IMR-90 (cell line): ENCODE data around the gene GALNT16. TPM values are rescaled to one million over a fixed set of nuclear protein-coding genes. Genes with fewer than 3 reads are reported as not detected.

Experiments used
- ATAC-seq: fragments of 200-7000 bp; cut with Tn5 transposase; 2 replicates; pipeline ENCODE4 v1.9.1; 2020; ENCODE audit warnings: low read depth, mild to moderate bottlenecking, moderate library complexity
- BruUV-seq: library from RNA; stranded (reverse); fragments of 400-500 nt; replicated peaks from 2 replicates; lab custom pipeline; 2021; lab: Mats Ljungman, UMichigan
- CTCF ChIA-PET: fragments of 300-600 bp; formaldehyde crosslinking; extraction: SDS; loops from one replicate; lab custom pipeline; 2021; ENCODE audit warnings: antibody characterized with exemption; lab: Yijun Ruan, JAX
- POLR2A ChIA-PET: fragments of 300-600 bp; sonication (Branson Sonifier 250); formaldehyde crosslinking; loops from one replicate; lab custom pipeline; 2022; ENCODE audit warnings: antibody characterized with exemption; ENCODE audit not compliant: unreplicated experiment; lab: Charles Lee
- DNase-seq: peaks from one replicate; pipeline ENCODE4 v3.0.0; 2013
- H2AFZ ChIP-seq: replicated peaks from 2 replicates; pipeline ENCODE3; 2013; ENCODE audit warnings: low read length, mild to moderate bottlenecking; ENCODE audit not compliant: poor library complexity
- H2AK5ac ChIP-seq: 2 replicates; pipeline ENCODE4 v1.6.1; 2013; ENCODE audit warnings: low read depth, low read length, inconsistent platforms
- H2AK9ac ChIP-seq: replicated peaks from 2 replicates; pipeline ENCODE3; 2013; ENCODE audit warnings: mild to moderate bottlenecking, low read depth, low read length, moderate library complexity; ENCODE audit not compliant: poor library complexity
- H2BK120ac ChIP-seq: 2 replicates; pipeline ENCODE4 v1.6.1; 2013; ENCODE audit warnings: low read depth, low read length, inconsistent platforms
- H2BK15ac ChIP-seq: 3 replicates; pipeline ENCODE4 v1.6.1; 2013; ENCODE audit warnings: low read depth, low read length, inconsistent platforms
- H2BK20ac ChIP-seq: 2 replicates; pipeline ENCODE4 v1.6.1; 2013; ENCODE audit warnings: low read depth, mild to moderate bottlenecking, inconsistent platforms, low read length, moderate library complexity
- H2BK5ac ChIP-seq: 2 replicates; pipeline ENCODE4 v1.6.1; 2013; ENCODE audit warnings: mild to moderate bottlenecking, low read depth, low read length, inconsistent platforms; ENCODE audit not compliant: poor library complexity, severe bottlenecking
- H3K14ac ChIP-seq: replicated peaks from 2 replicates; pipeline ENCODE4 v1.6.1; 2013; ENCODE audit warnings: low read depth, low read length, inconsistent platforms
- H3K18ac ChIP-seq: 2 replicates; pipeline ENCODE4 v1.6.1; 2013; ENCODE audit warnings: low read depth, low read length, control low read depth
- H3K23ac ChIP-seq: 2 replicates; pipeline ENCODE4 v1.6.1; 2013; ENCODE audit warnings: low read depth, low read length, inconsistent platforms
- H3K27ac ChIP-seq: 2 replicates; pipeline ENCODE4 v1.5.1; 2013; ENCODE audit warnings: mild to moderate bottlenecking, control low read depth, low read length; ENCODE audit not compliant: insufficient read depth
- H3K27me3 ChIP-seq: 2 replicates; pipeline ENCODE4 v1.6.1; 2013; ENCODE audit warnings: low read length; ENCODE audit not compliant: control insufficient read depth, insufficient read depth
- H3K36me3 ChIP-seq: 2 replicates; pipeline ENCODE4 v1.6.1; 2013; ENCODE audit warnings: low read length, mixed read lengths; ENCODE audit not compliant: control insufficient read depth, insufficient read depth
- H3K4ac ChIP-seq: 2 replicates; pipeline ENCODE4 v1.6.1; 2013; ENCODE audit warnings: low read depth, low read length, inconsistent platforms
- H3K4me1 ChIP-seq: 2 replicates; pipeline ENCODE4 v1.6.1; 2013; ENCODE audit warnings: low read length, mixed read lengths; ENCODE audit not compliant: control insufficient read depth, insufficient read depth
- H3K4me2 ChIP-seq: 2 replicates; pipeline ENCODE4 v1.6.1; 2013; ENCODE audit warnings: low read depth, mild to moderate bottlenecking, control low read depth, low read length, moderate library complexity
- H3K4me3 ChIP-seq: 2 replicates; pipeline ENCODE4 v1.5.1; 2013; ENCODE audit warnings: low read depth, mild to moderate bottlenecking, control low read depth, low read length, moderate library complexity; ENCODE audit not compliant: insufficient read depth
- H3K56ac ChIP-seq: 2 replicates; pipeline ENCODE4 v1.6.1; 2013; ENCODE audit warnings: low read length, inconsistent platforms; ENCODE audit not compliant: insufficient read depth; ENCODE audit errors: extremely low read depth
- H3K79me1 ChIP-seq, 2 experiments: 2 replicates each; pipeline ENCODE4 v1.6.1; 2013; ENCODE audit warnings: low read length in 2 of 2, inconsistent platforms in 1 of 2, low read depth in 1 of 2
- H3K9ac ChIP-seq: 2 replicates; pipeline ENCODE4 v1.6.1; 2013; ENCODE audit warnings: low read depth, low read length, control low read depth
- H3K9me1 ChIP-seq: 2 replicates; pipeline ENCODE4 v1.6.1; 2013; ENCODE audit warnings: low read length, inconsistent platforms; ENCODE audit not compliant: insufficient read depth
- H3K9me3 ChIP-seq: 2 replicates; pipeline ENCODE4 v1.6.1; 2013; ENCODE audit warnings: low read length; ENCODE audit not compliant: control insufficient read depth, insufficient read depth
- H4K20me1 ChIP-seq: 2 replicates; pipeline ENCODE4 v1.6.1; 2013; ENCODE audit warnings: low read length, inconsistent platforms; ENCODE audit not compliant: insufficient read depth
- H4K5ac ChIP-seq: 2 replicates; pipeline ENCODE4 v1.6.1; 2013; ENCODE audit warnings: mild to moderate bottlenecking, low read depth, low read length, control low read depth
- H4K8ac ChIP-seq, 2 experiments: 2 replicates each; pipeline ENCODE4 v1.6.1; 2013; ENCODE audit warnings: low read depth in 2 of 2, low read length in 2 of 2, control low read depth in 1 of 2, inconsistent platforms in 1 of 2
- H4K91ac ChIP-seq: 2 replicates; pipeline ENCODE4 v1.6.1; 2013; ENCODE audit warnings: low read depth, low read length, inconsistent platforms; ENCODE audit not compliant: insufficient read depth
- CTCF ChIP-seq: conservative IDR thresholded peaks from 2 replicates; pipeline ENCODE4 v1.5.1; 2012; ENCODE audit warnings: mild to moderate bottlenecking, low read depth, low read length, improper control_type of control experiment
- MXI1 ChIP-seq: IDR thresholded peaks from 2 replicates; pipeline ENCODE4 v1.6.1; 2012; ENCODE audit warnings: low read depth, mild to moderate bottlenecking, low read length, moderate library complexity, borderline replicate concordance
- POLR2A ChIP-seq: IDR thresholded peaks from 2 replicates; pipeline ENCODE4 v1.6.1; 2012; ENCODE audit warnings: mild to moderate bottlenecking, low read depth, low read length
- WGBS, 2 experiments: methylation state at CpG; one replicate each; pipeline versions ENCODE4 v1.1.5 to v1.1.7; 2013; ENCODE audit warnings: missing lambda C conversion rate in 2 of 2; ENCODE audit not compliant: insufficient read length in 1 of 2; ENCODE audit errors: extremely low coverage in 2 of 2; 5-methylcytosine and 5-hydroxymethylcytosine counted together
- dilution Hi-C: fragments of 300-500 bp; cut with HindIII; formaldehyde crosslinking; loops from one replicate; pipeline ENCODE4 v1.14.3; 2018; ENCODE audit warnings: low sequenced_read_pairs; ENCODE audit not compliant: unreplicated experiment
- in situ Hi-C: fragments of 300-500 bp; cut with MboI; formaldehyde crosslinking; loops from 3 replicates; pipeline ENCODE4 v1.14.3; 2019; ENCODE audit warnings: low sequenced_read_pairs, inconsistent platforms, mixed read lengths
- intact Hi-C: fragments of 100-400 bp; cut with micrococcal nuclease; formaldehyde crosslinking; loops from 2 replicates; pipeline ENCODE4 v1.10.0; 2022
- polyA plus RNA-seq, 3 experiments: library from polyadenylated mRNA; depleted of rRNA; stranded (reverse); fragments of >200 nt; gene quantifications; 2 replicates each; pipeline ENCODE4 v1.2.3, GENCODE V29; 2012; ENCODE audit warnings: low replicate concordance in 1 of 3
- total RNA-seq: library from RNA; depleted of rRNA; stranded (reverse); fragments of >200 nt; gene quantifications from 2 replicates; pipeline ENCODE4 v1.2.3, GENCODE V29; 2012

GALNT16 gene
- total and polyA plus RNA-seq, 2 of the 4 experiments (the other 2 are of a cell fraction), result 0.36 to 1.5 TPM

- ChIA-PET POLR2A (no interaction called here), CTCF (no interaction called here)
- Histone ChIP-seq H3K79me1 (no peaks in the 10 kb centered on the region), H3K9ac (no peak overlapping the region), H2AFZ (no peak overlapping the region), H3K4me1 (no peaks in the 10 kb centered on the region), H3K4ac (no peak overlapping the region), H4K20me1 (no peaks in the 10 kb centered on the region), H3K4me3 (no peak overlapping the region), H2BK20ac (no peak overlapping the region), H2AK9ac (no peak overlapping the region), H2BK120ac (no peak overlapping the region), H3K27me3 (peaks cover 23% of the 10 kb centered on the region), H2BK5ac (no peak overlapping the region), H3K9me3 (no peaks in the 10 kb centered on the region), H3K27ac (no peak overlapping the region), H2AK5ac (no peak overlapping the region), H3K36me3 (no peaks in the 10 kb centered on the region), H3K23ac (no peak overlapping the region), H4K8ac (no peak overlapping the region), H3K18ac (no peak overlapping the region), H3K9me1 (no peaks in the 10 kb centered on the region; the same call in 1 of the 2 replicates), H3K56ac (no peak overlapping the region), H2BK15ac (no peak overlapping the region), H3K14ac (no peak overlapping the region), H3K4me2 (no peak overlapping the region), H4K5ac (no peak overlapping the region), H4K91ac (no peak overlapping the region)
- intact Hi-C loops, result no loop called here
- no TSS peak for BruUV-seq
- in situ Hi-C loops, result no loop called here
- 80% methylated on average over 2 of the region's 8 CpGs; no CpG with 5 or more reads in 1 of the 2 experiments for WGBS, 2 experiments
- TF ChIP-seq POLR2A (no peak), CTCF (no peak), MXI1 (no peak)
- no peak for DNase-seq
- no peak for ATAC-seq
- dilution Hi-C loops, result no loop called here
These were observed 65.1 kb downstream of the GALNT16 start for GRCh38 chr14:69325086-69325485.
